ENCODE results near the gene RPL4.
A peak's percentile ranks its signal among the peaks of the same experiment; 100 is the strongest.
"Not testable (repeated sequence)": the region's sequence is repeated elsewhere in the genome, so short reads cannot be mapped to it uniquely, and the experiment has no call there.

Gene RPL4

GRCh38 chr15:66477011-66477410 is 27.6 kb downstream of the RPL4 start:
- no peak for TF ChIP-seq CTCF (IDR thresholded peaks at IDR 0.05)
- Histone ChIP-seq H3K27ac (no peak overlapping the region), H3K4me3 (no peak overlapping the region)
- no peak for DNase-seq (ENCODE audit: low spot score)

- no peak for TF ChIP-seq CTCF (IDR thresholded peaks at IDR 0.05)
- Histone ChIP-seq H3K27ac (no peak overlapping the region), H3K4me3 (no peak overlapping the region)
- no peak for DNase-seq (ENCODE audit: low spot score)
These were observed 28.1 kb downstream of the RPL4 start for GRCh38 chr15:66476535-66476934.

GRCh38 chr15:66474963-66475362 is 29.7 kb downstream of the RPL4 start:
- no peak overlapping the region for H3K4me3 ChIP-seq
- no peak overlapping the region for H3K27ac ChIP-seq
- no peak for DNase-seq (ENCODE audit: low spot score)
- no peak for TF ChIP-seq CTCF (IDR thresholded peaks at IDR 0.05)

- Histone ChIP-seq H3K27ac (peak overlapping the region in 1 of 2 donors; percentile 11), H3K4me3 (no peak overlapping the region)
- no peak for DNase-seq (ENCODE audit: low spot score)
- no peak for TF ChIP-seq CTCF (IDR thresholded peaks at IDR 0.05)
These were observed 30.5 kb downstream of the RPL4 start for GRCh38 chr15:66474135-66474534.

GRCh38 chr15:66472176-66472999 is 32.3 kb downstream of the RPL4 start:
- DNase-seq (ENCODE audit: low spot score) = no peak
- no peak for TF ChIP-seq CTCF (IDR thresholded peaks at IDR 0.05)
- no peak overlapping the region for H3K4me3 ChIP-seq
- peak overlapping the region in 1 of 2 donors; percentile 80 for H3K27ac ChIP-seq

GRCh38 chr15:66470825-66471224 is 33.8 kb downstream of the RPL4 start:
- DNase-seq (ENCODE audit: low spot score); H3K4me3 ChIP-seq: not testable (repeated sequence)
- peak overlapping the region in 1 of 2 donors; percentile 16 for H3K27ac ChIP-seq

- not testable (repeated sequence) for DNase-seq (ENCODE audit: low spot score); H3K4me3 ChIP-seq; H3K27ac ChIP-seq
These were observed 37.3 kb downstream of the RPL4 start for GRCh38 chr15:66467162-66468040.

GRCh38 chr15:66465294-66465693 is 39.4 kb downstream of the RPL4 start:
- H3K4me3 ChIP-seq; H3K27ac ChIP-seq; DNase-seq (ENCODE audit: low spot score): not testable (repeated sequence)
